GM19238 (cell line): ENCODE measurements around the gene PRPF39.

Source experiments
- DNase-seq: peaks from one replicate; pipeline ENCODE4 v3.0.0; 2011; ENCODE audit warnings: low spot score; ENCODE audit not compliant: insufficient read length

Gene PRPF39, protein sequence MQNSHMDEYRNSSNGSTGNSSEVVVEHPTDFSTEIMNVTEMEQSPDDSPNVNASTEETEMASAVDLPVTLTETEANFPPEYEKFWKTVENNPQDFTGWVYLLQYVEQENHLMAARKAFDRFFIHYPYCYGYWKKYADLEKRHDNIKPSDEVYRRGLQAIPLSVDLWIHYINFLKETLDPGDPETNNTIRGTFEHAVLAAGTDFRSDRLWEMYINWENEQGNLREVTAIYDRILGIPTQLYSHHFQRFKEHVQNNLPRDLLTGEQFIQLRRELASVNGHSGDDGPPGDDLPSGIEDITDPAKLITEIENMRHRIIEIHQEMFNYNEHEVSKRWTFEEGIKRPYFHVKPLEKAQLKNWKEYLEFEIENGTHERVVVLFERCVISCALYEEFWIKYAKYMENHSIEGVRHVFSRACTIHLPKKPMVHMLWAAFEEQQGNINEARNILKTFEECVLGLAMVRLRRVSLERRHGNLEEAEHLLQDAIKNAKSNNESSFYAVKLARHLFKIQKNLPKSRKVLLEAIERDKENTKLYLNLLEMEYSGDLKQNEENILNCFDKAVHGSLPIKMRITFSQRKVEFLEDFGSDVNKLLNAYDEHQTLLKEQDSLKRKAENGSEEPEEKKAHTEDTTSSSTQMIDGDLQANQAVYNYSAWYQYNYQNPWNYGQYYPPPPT

GRCh38 chr14:45083976-45084722 is at the start of gene PRPF39:
Gene PRPF39 (plus strand): TSS chr14:45084116. CDS start chr14:45095240, 11,124 bp downstream.
- peak; percentile 94 for DNase-seq

DNA sequence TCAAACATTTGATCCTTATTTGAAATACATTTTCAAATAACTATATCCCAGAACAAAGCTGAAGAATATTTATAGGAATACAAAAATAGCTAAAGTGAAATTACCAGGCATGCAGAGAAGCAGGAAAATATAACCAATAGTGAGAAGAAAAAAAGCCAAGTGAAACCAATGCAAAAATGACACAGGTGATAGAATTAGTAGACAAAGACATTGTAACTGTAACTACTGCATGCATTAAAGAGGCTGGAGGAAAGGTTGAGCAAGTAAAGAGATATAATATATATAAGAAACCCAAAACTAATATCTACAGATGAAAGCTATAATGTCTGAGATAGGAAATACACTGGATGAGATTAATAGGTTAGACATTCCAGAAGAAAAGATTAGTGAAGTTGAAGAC is 49.2 kb upstream of the PRPF39 start:
- no peak for DNase-seq

- no peak for DNase-seq
These were observed 45.7 kb upstream of the PRPF39 start for GRCh38 chr14:45038256-45038655.

DNA sequence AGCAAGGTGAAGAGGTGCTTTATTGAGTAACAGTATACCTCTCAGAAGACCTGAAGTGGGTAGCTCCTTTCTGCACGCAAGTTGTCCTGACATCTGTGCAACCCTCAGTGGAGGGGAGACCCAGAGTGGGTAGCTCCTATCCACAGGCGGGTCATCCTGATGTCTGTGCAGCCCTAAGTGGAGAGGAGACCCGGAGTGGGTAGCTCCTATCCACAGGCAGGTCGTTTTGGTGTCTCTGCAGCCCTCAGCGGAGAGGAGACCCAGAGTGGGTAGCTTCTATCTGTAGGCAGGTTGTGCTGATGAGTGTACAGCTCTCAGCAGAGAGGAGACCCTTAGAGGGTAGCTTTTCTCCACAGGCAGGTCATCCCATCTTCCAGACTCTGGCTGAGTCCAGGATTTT is 45.1 kb upstream of the PRPF39 start:
- no peak for DNase-seq

DNA sequence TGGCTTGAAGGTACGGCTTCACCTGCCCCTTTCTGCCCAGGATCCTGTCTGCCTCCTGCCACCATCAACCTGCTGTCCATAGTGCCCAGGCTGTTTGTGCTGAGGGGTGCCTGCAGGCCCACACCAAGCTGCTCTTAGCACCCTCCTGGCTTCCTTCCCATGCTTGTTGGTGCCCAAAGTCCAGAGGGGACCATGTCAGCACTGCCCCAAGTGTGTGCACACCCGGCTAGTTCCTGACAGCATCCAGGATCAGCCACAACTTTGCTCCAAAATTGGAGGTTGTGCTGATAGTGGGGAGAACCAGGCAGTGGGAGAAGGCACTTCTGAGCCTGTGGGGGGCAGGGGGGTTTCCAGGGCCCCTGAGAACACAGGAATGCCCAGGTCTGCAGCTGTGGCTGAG is 44.5 kb upstream of the PRPF39 start:
- DNase-seq, result no peak

GRCh38 chr14:45041641-45042040 is 42.3 kb upstream of the PRPF39 start:
- no peak for DNase-seq

GRCh38 chr14:45044638-45045037 is 39.3 kb upstream of the PRPF39 start:
- no peak for DNase-seq

GRCh38 chr14:45048385-45048784 is 35.5 kb upstream of the PRPF39 start:
- no peak for DNase-seq

- DNase-seq, result no peak
These were observed 32.7 kb upstream of the PRPF39 start for GRCh38 chr14:45051180-45051579.

DNA sequence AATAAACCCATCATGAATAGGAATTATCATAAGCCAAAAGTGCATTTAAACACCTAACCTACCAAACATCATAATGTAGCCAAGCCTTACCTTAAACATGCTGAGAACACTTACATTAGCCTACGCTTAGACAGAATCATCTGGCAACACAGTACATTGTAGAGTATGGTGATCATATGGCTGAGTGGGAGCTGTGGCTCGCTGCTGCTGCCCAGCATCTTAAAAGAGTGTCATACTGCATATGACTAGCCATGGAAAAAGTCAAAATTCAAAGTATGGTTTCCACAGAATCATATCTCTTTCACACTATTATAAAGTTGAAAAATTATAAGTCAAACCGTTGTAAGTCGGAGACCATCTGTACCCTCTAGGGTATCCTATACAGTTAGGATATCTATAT is 32.0 kb upstream of the PRPF39 start:
- DNase-seq, result no peak

DNA sequence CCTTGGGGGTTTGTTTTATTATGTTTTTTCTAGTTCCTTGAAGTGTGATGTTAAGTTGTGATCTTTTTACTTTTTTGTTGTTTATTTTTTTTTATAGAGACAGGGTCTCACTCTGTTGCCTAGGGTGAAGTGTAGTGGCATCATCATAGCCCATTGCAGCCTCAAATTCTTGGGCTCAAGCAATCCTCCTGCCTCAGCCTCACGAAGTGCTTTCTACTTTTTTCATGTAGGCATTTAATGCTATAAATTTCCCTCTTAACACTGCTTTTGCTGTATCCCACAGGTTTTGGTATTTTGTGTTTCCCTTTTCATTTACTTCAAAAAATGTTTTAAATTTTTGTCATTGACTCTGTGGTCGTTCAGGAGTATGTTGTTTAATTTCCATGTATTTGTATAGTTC is 26.6 kb upstream of the PRPF39 start:
- no peak for DNase-seq

DNA sequence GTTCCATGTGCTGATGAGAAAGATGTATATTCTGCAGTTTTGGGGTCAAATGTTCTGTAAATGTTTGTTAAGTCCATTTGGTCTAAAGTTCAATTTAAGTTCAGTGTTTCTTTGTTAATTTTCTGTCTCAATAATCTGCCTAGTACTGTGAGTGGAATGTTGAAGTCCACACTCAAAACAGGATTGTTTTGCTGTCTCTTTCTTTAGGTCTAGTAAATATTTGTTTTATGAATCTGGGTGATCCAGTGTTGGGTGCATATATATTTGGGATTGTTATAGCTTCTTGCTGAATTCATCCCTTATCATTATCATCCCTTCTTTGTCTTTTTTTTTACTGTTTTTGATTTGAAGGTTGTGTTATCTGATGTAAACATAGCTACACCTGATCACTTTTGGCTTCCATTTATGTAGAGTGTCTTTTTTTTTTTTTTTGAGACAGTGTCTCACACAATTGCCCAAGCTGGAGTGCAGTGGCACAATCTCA is 26.0 kb upstream of the PRPF39 start:
- DNase-seq, result no peak

DNA sequence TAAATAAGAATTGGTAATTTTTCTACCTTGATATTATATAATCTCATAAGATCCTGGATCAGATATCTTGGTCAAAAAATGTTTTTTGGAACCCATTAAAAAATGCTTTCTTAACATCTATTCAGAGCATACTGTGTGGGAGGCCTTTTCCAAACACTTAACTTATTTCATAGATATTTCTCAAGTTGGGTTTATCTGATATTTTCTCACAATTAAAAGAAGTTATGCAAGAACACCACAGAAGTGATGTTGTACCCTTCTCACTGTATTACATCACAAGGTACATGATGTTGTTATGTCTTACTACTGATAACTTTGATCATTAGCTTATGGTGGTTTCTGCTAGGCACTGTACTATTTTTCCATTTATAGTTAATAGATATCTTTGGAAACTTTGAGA is 23.4 kb upstream of the PRPF39 start:
- no peak for DNase-seq

DNA sequence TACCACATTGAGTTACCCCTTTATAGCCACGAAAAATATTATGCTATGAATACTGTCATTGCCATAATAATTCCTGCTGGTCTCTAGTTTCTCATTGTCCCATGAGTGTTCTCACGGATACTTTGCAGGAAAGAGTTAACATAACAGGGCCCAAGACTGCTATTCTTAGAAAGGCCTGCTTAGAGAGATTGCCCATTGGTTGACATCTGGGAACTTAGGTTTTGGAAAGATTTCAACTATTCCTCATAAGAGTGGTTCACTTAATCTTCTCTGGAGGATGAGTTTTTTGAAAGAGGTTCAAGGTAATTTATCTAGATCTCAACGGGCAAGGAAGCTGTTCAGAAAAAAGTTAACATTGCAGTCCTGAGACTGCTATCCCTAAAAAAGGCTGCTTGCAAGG is 18.4 kb upstream of the PRPF39 start:
- DNase-seq, result no peak

DNA sequence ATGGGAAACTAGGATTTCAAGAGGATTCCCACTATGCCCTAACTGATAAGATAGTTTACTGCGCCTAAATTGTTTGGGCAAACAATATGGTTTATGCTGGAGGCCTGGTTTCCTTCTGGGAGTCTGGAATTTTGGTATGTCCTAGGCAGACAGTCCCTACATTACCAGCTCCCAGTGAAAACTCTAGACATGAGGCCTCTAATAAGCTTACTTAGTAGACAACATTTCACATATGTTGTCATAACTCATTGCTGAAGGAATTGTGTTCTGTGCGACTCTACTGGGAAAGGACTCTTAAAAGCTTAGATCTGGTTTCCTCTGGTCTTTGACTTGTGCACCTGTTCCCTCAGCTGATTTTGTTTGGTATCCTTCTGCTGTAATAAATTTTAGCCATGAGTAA is 18.0 kb upstream of the PRPF39 start:
- DNase-seq, result no peak

GRCh38 chr14:45066667-45067066 is 17.2 kb upstream of the PRPF39 start:
- no peak for DNase-seq

GRCh38 chr14:45068396-45068795 is 15.5 kb upstream of the PRPF39 start:
- DNase-seq, result no peak

- no peak for DNase-seq
These were observed 13.7 kb upstream of the PRPF39 start for GRCh38 chr14:45070215-45070614.

- DNase-seq, result no peak
These were observed 11.8 kb upstream of the PRPF39 start for GRCh38 chr14:45072126-45072525.

DNA sequence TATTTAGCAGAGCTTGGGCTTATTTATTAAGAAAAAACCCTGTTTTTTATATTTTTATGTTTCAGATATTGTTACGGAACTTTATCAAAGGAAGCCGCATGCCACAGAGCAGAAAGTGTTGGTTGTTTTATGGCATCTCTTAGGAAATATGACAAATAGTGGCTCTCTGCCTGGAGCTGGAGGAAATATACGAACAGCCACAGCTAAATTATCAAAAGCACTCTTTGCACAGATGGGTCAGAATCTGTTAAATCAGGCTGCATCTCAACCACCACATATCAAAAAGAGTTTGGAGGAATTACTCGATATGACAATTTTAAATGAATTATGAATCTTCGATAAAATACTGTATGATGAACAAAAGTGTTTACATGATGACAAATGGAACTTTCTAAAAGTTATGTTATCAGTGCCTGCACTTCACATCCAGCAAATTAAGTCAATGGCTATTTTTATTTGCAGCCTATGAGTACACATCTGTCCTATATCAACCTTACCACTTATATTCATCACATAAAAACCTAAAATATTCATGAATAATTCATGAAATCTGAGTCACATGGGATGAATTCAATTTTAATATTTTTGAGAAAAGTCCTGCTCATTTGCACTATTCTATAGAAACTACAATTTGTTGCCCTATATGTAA is 10.6 kb upstream of the PRPF39 start:
- DNase-seq, result no peak

- no peak for DNase-seq
These were observed 5.6 kb upstream of the PRPF39 start for GRCh38 chr14:45078323-45078722.
